IMR-90 (cell line): ENCODE data around the gene ARRDC1. TPM values are rescaled to one million over a fixed set of nuclear protein-coding genes. Genes with fewer than 3 reads are reported as not detected.
"Not testable (repeated sequence)": the region's sequence is repeated elsewhere in the genome, so short reads cannot be mapped to it uniquely, and the experiment has no call there.

Experiments used
- ATAC-seq: fragments of 200-7000 bp; cut with Tn5 transposase; 2 replicates; pipeline ENCODE4 v1.9.1; 2020; ENCODE audit warnings: low read depth, mild to moderate bottlenecking, moderate library complexity
- BruUV-seq: library from RNA; stranded (reverse); fragments of 400-500 nt; replicated peaks from 2 replicates; lab custom pipeline; 2021; lab: Mats Ljungman, UMichigan
- CTCF ChIA-PET: fragments of 300-600 bp; formaldehyde crosslinking; extraction: SDS; loops from one replicate; lab custom pipeline; 2021; ENCODE audit warnings: antibody characterized with exemption; lab: Yijun Ruan, JAX
- POLR2A ChIA-PET: fragments of 300-600 bp; sonication (Branson Sonifier 250); formaldehyde crosslinking; loops from one replicate; lab custom pipeline; 2022; ENCODE audit warnings: antibody characterized with exemption; ENCODE audit not compliant: unreplicated experiment; lab: Charles Lee
- DNase-seq: peaks from one replicate; pipeline ENCODE4 v3.0.0; 2013
- H2AFZ ChIP-seq: replicated peaks from 2 replicates; pipeline ENCODE3; 2013; ENCODE audit warnings: low read length, mild to moderate bottlenecking; ENCODE audit not compliant: poor library complexity
- H2AK5ac ChIP-seq: 2 replicates; pipeline ENCODE4 v1.6.1; 2013; ENCODE audit warnings: low read depth, low read length, inconsistent platforms
- H2AK9ac ChIP-seq: replicated peaks from 2 replicates; pipeline ENCODE3; 2013; ENCODE audit warnings: mild to moderate bottlenecking, low read depth, low read length, moderate library complexity; ENCODE audit not compliant: poor library complexity
- H2BK120ac ChIP-seq: 2 replicates; pipeline ENCODE4 v1.6.1; 2013; ENCODE audit warnings: low read depth, low read length, inconsistent platforms
- H2BK15ac ChIP-seq: 3 replicates; pipeline ENCODE4 v1.6.1; 2013; ENCODE audit warnings: low read depth, low read length, inconsistent platforms
- H2BK20ac ChIP-seq: 2 replicates; pipeline ENCODE4 v1.6.1; 2013; ENCODE audit warnings: low read depth, mild to moderate bottlenecking, inconsistent platforms, low read length, moderate library complexity
- H2BK5ac ChIP-seq: 2 replicates; pipeline ENCODE4 v1.6.1; 2013; ENCODE audit warnings: mild to moderate bottlenecking, low read depth, low read length, inconsistent platforms; ENCODE audit not compliant: poor library complexity, severe bottlenecking
- H3K14ac ChIP-seq: replicated peaks from 2 replicates; pipeline ENCODE4 v1.6.1; 2013; ENCODE audit warnings: low read depth, low read length, inconsistent platforms
- H3K18ac ChIP-seq: 2 replicates; pipeline ENCODE4 v1.6.1; 2013; ENCODE audit warnings: low read depth, low read length, control low read depth
- H3K23ac ChIP-seq: 2 replicates; pipeline ENCODE4 v1.6.1; 2013; ENCODE audit warnings: low read depth, low read length, inconsistent platforms
- H3K27ac ChIP-seq: 2 replicates; pipeline ENCODE4 v1.5.1; 2013; ENCODE audit warnings: mild to moderate bottlenecking, control low read depth, low read length; ENCODE audit not compliant: insufficient read depth
- H3K27me3 ChIP-seq: 2 replicates; pipeline ENCODE4 v1.6.1; 2013; ENCODE audit warnings: low read length; ENCODE audit not compliant: control insufficient read depth, insufficient read depth
- H3K36me3 ChIP-seq: 2 replicates; pipeline ENCODE4 v1.6.1; 2013; ENCODE audit warnings: low read length, mixed read lengths; ENCODE audit not compliant: control insufficient read depth, insufficient read depth
- H3K4ac ChIP-seq: 2 replicates; pipeline ENCODE4 v1.6.1; 2013; ENCODE audit warnings: low read depth, low read length, inconsistent platforms
- H3K4me1 ChIP-seq: 2 replicates; pipeline ENCODE4 v1.6.1; 2013; ENCODE audit warnings: low read length, mixed read lengths; ENCODE audit not compliant: control insufficient read depth, insufficient read depth
- H3K4me2 ChIP-seq: 2 replicates; pipeline ENCODE4 v1.6.1; 2013; ENCODE audit warnings: low read depth, mild to moderate bottlenecking, control low read depth, low read length, moderate library complexity
- H3K4me3 ChIP-seq: 2 replicates; pipeline ENCODE4 v1.5.1; 2013; ENCODE audit warnings: low read depth, mild to moderate bottlenecking, control low read depth, low read length, moderate library complexity; ENCODE audit not compliant: insufficient read depth
- H3K56ac ChIP-seq: 2 replicates; pipeline ENCODE4 v1.6.1; 2013; ENCODE audit warnings: low read length, inconsistent platforms; ENCODE audit not compliant: insufficient read depth; ENCODE audit errors: extremely low read depth
- H3K79me1 ChIP-seq, 2 experiments: 2 replicates each; pipeline ENCODE4 v1.6.1; 2013; ENCODE audit warnings: low read length in 2 of 2, inconsistent platforms in 1 of 2, low read depth in 1 of 2
- H3K9ac ChIP-seq: 2 replicates; pipeline ENCODE4 v1.6.1; 2013; ENCODE audit warnings: low read depth, low read length, control low read depth
- H3K9me1 ChIP-seq: 2 replicates; pipeline ENCODE4 v1.6.1; 2013; ENCODE audit warnings: low read length, inconsistent platforms; ENCODE audit not compliant: insufficient read depth
- H3K9me3 ChIP-seq: 2 replicates; pipeline ENCODE4 v1.6.1; 2013; ENCODE audit warnings: low read length; ENCODE audit not compliant: control insufficient read depth, insufficient read depth
- H4K20me1 ChIP-seq: 2 replicates; pipeline ENCODE4 v1.6.1; 2013; ENCODE audit warnings: low read length, inconsistent platforms; ENCODE audit not compliant: insufficient read depth
- H4K5ac ChIP-seq: 2 replicates; pipeline ENCODE4 v1.6.1; 2013; ENCODE audit warnings: mild to moderate bottlenecking, low read depth, low read length, control low read depth
- H4K8ac ChIP-seq, 2 experiments: 2 replicates each; pipeline ENCODE4 v1.6.1; 2013; ENCODE audit warnings: low read depth in 2 of 2, low read length in 2 of 2, control low read depth in 1 of 2, inconsistent platforms in 1 of 2
- H4K91ac ChIP-seq: 2 replicates; pipeline ENCODE4 v1.6.1; 2013; ENCODE audit warnings: low read depth, low read length, inconsistent platforms; ENCODE audit not compliant: insufficient read depth
- WGBS, 2 experiments: methylation state at CpG; one replicate each; pipeline versions ENCODE4 v1.1.5 to v1.1.7; 2013; ENCODE audit warnings: missing lambda C conversion rate in 2 of 2; ENCODE audit not compliant: insufficient read length in 1 of 2; ENCODE audit errors: extremely low coverage in 2 of 2; 5-methylcytosine and 5-hydroxymethylcytosine counted together
- dilution Hi-C: fragments of 300-500 bp; cut with HindIII; formaldehyde crosslinking; loops from one replicate; pipeline ENCODE4 v1.14.3; 2018; ENCODE audit warnings: low sequenced_read_pairs; ENCODE audit not compliant: unreplicated experiment
- in situ Hi-C: fragments of 300-500 bp; cut with MboI; formaldehyde crosslinking; loops from 3 replicates; pipeline ENCODE4 v1.14.3; 2019; ENCODE audit warnings: low sequenced_read_pairs, inconsistent platforms, mixed read lengths
- intact Hi-C: fragments of 100-400 bp; cut with micrococcal nuclease; formaldehyde crosslinking; loops from 2 replicates; pipeline ENCODE4 v1.10.0; 2022
- polyA plus RNA-seq, 3 experiments: library from polyadenylated mRNA; depleted of rRNA; stranded (reverse); fragments of >200 nt; gene quantifications; 2 replicates each; pipeline ENCODE4 v1.2.3, GENCODE V29; 2012; ENCODE audit warnings: low replicate concordance in 1 of 3
- total RNA-seq: library from RNA; depleted of rRNA; stranded (reverse); fragments of >200 nt; gene quantifications from 2 replicates; pipeline ENCODE4 v1.2.3, GENCODE V29; 2012

The ARRDC1 gene
- total and polyA plus RNA-seq, 2 of the 4 experiments (the other 2 are of a cell fraction) = 7.7 to 41.4 TPM

DNA sequence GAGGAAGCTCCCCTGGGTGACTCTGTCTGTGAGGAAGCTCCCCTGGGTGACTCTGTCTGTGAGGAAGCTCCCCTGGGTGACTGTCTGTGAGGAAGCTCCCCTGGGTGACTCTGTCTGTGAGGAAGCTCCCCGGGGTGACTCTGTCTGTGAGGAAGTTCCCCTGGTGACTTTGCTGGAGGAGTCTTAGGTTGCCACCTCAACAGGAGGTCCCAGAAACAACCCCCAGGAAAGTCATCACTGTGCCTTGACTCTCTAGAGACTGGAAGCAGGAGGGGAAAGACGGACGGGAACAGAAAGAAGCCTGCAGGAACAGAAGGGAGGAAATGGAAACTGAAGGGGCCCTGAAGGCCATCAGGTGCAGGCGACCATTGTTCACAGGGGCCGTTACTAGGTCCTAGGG is 37.0 kb upstream of the ARRDC1 start:
- H3K9me1 ChIP-seq, CTCF ChIA-PET, H4K8ac ChIP-seq, H3K18ac ChIP-seq, H4K5ac ChIP-seq, H2AFZ ChIP-seq, intact Hi-C loops, POLR2A ChIA-PET, dilution Hi-C loops, H3K27ac ChIP-seq, H3K9ac ChIP-seq, H2AK5ac ChIP-seq, H4K91ac ChIP-seq, ATAC-seq, H3K4me3 ChIP-seq, H3K56ac ChIP-seq, H3K14ac ChIP-seq, DNase-seq, H2BK5ac ChIP-seq, BruUV-seq, H2BK120ac ChIP-seq, H3K23ac ChIP-seq, H3K27me3 ChIP-seq, H2AK9ac ChIP-seq, H2BK15ac ChIP-seq, H4K20me1 ChIP-seq, H3K4me1 ChIP-seq, H3K4ac ChIP-seq, H3K4me2 ChIP-seq, H3K9me3 ChIP-seq, H2BK20ac ChIP-seq, in situ Hi-C loops: not testable (repeated sequence)
- Histone ChIP-seq H3K79me1 (peaks cover 26 to 33% of the 10 kb centered on the region in 2 experiments), H3K36me3 (peaks cover 36% of the 10 kb centered on the region)
- 90% methylated on average over 2 of the region's 5 CpGs; no CpG with 5 or more reads in 1 of the 2 experiments for WGBS, 2 experiments
